HepG2 (cell line): Measurements from ENCODE around the gene GALNT10. TPM values are rescaled to one million over a fixed set of nuclear protein-coding genes. Genes with fewer than 3 reads are reported as not detected.

Experiments
- ATAC-seq: fragments of 200-7000 bp; cut with Tn5 transposase; 3 replicates; pipeline ENCODE4 v1.9.1; 2020; ENCODE audit warnings: mild to moderate bottlenecking, moderate library complexity
- BruUV-seq: library from RNA; stranded (reverse); fragments of 400-500 nt; replicated peaks from 2 replicates; lab custom pipeline; 2021; lab: Mats Ljungman, UMichigan
- CTCF ChIA-PET: fragments of 300-600 bp; formaldehyde crosslinking; extraction: SDS; loops from one replicate; lab custom pipeline; 2021; ENCODE audit warnings: low total read pairs, inconsistent platforms, low intra/inter-chr PET ratio; lab: Yijun Ruan, JAX
- POLR2A ChIA-PET: fragments of 350-600 bp; sonication (Branson Sonifier 250); formaldehyde crosslinking; loops from one replicate; lab custom pipeline; 2020; ENCODE audit warnings: antibody characterized with exemption, inconsistent platforms; lab: Yijun Ruan, JAX
- DNase-seq: peaks from one replicate; pipeline ENCODE4 v3.0.0-alpha.2; 2015; ENCODE audit warnings: low spot score
- FAIRE-seq: peaks from 3 replicates; lab custom pipeline; 2011; peaks lifted over from hg19 to GRCh38; lab: Jason Lieb, UNC
- H2AFZ ChIP-seq: one replicate; pipeline ENCODE4 v1.6.1; 2011; ENCODE audit warnings: low read length, inconsistent platforms
- H3K27ac ChIP-seq: fragments of 300-600 bp; 3 replicates; pipeline ENCODE4 v1.8.0; 2011; ENCODE audit warnings: mixed run types, mild to moderate bottlenecking, mixed read lengths, low read length, inconsistent platforms; ENCODE audit not compliant: insufficient read depth; ENCODE audit errors: extremely low read length
- H3K27me3 ChIP-seq, 2 experiments: fragments of 200-600 bp in 1 of 2; 2 replicates in 1 of 2; 3 replicates in 1 of 2; pipeline versions ENCODE4 v1.6.0 to v1.8.0; 2011; ENCODE audit warnings: low read length in 2 of 2, mild to moderate bottlenecking in 2 of 2, moderate library complexity in 2 of 2, inconsistent platforms in 1 of 2; ENCODE audit not compliant: insufficient read depth in 2 of 2, control insufficient read depth in 1 of 2
- H3K36me3 ChIP-seq, 2 experiments: fragments of 200-600 bp in 1 of 2; replicated peaks in 1 of 2; 2 replicates in 1 of 2; 3 replicates in 1 of 2; pipeline versions ENCODE4 v1.5.1 to v1.8.0; 2011; ENCODE audit warnings: low read length in 2 of 2, inconsistent platforms in 1 of 2; ENCODE audit not compliant: insufficient read depth in 2 of 2, control insufficient read depth in 1 of 2
- H3K4me1 ChIP-seq: 2 replicates; pipeline ENCODE4 v1.5.1; 2012; ENCODE audit warnings: low read length, inconsistent platforms; ENCODE audit not compliant: insufficient read depth
- H3K4me2 ChIP-seq: 2 replicates; pipeline ENCODE4 v1.6.0; 2011; ENCODE audit warnings: low read depth, low read length, inconsistent platforms
- H3K4me3 ChIP-seq, 3 experiments: fragments of 200-600 bp in 1 of 3; sonication (generic), shearing (Covaris generic) in 1 of 3; replicated peaks in 1 of 3; 2 replicates each; pipeline ENCODE4 v1.5.1; 2011 to 2016; ENCODE audit warnings: low read length in 3 of 3, inconsistent platforms in 2 of 3, low read depth in 2 of 3, mild to moderate bottlenecking in 2 of 3, control low read depth in 1 of 3, mixed read lengths in 1 of 3; ENCODE audit not compliant: insufficient read depth in 1 of 3
- H3K79me2 ChIP-seq: one replicate; pipeline ENCODE4 v1.6.1; 2011; ENCODE audit warnings: low read length, inconsistent platforms; ENCODE audit not compliant: insufficient read depth
- H3K9ac ChIP-seq: 2 replicates; pipeline ENCODE4 v1.6.0; 2011; ENCODE audit warnings: mild to moderate bottlenecking, low read depth, low read length, inconsistent platforms; ENCODE audit not compliant: insufficient read depth
- H3K9me3 ChIP-seq: 2 replicates; pipeline ENCODE4 v1.5.1; 2012; ENCODE audit warnings: mild to moderate bottlenecking, low read length
- H4K20me1 ChIP-seq: 2 replicates; pipeline ENCODE4 v1.6.0; 2011; ENCODE audit warnings: inconsistent platforms, mild to moderate bottlenecking, low read length, moderate library complexity; ENCODE audit not compliant: insufficient read depth
- ERF ChIP-seq: IDR thresholded peaks from 2 replicates; pipeline ENCODE4 v1.6.1; 2018; ENCODE audit warnings: missing biosample characterization, missing genetic modification reagents
- FLYWCH1 ChIP-seq: sonication (generic); formaldehyde crosslinking; IDR thresholded peaks from 2 replicates; pipeline ENCODE4 v1.8.1; 2023; ENCODE audit warnings: mild to moderate bottlenecking, missing genetic modification reagents
- MTF1 ChIP-seq: sonication (generic); formaldehyde crosslinking; IDR thresholded peaks from 2 replicates; pipeline ENCODE4 v1.5.0; 2020; ENCODE audit warnings: missing genetic modification reagents
- MYC ChIP-seq: sonication (generic); formaldehyde crosslinking; IDR thresholded peaks from 2 replicates; pipeline ENCODE4 v1.9.0; 2021; ENCODE audit warnings: missing genetic modification reagents, borderline replicate concordance
- ONECUT2 ChIP-seq: sonication (generic); formaldehyde crosslinking; IDR thresholded peaks from 2 replicates; pipeline ENCODE4 v1.4.0; 2020; ENCODE audit warnings: missing genetic modification reagents
- SRSF9 ChIP-seq: fragments of 200-400 bp; formaldehyde crosslinking; IDR thresholded peaks from 2 replicates; pipeline ENCODE4 v1.6.1; 2018; ENCODE audit warnings: borderline replicate concordance, mild to moderate bottlenecking, low read depth, low read length; ENCODE audit not compliant: insufficient read depth, poor library complexity, severe bottlenecking
- ZNF253 ChIP-seq: sonication (generic); formaldehyde crosslinking; IDR thresholded peaks from 2 replicates; pipeline ENCODE4 v1.8.0; 2022; ENCODE audit warnings: mild to moderate bottlenecking, missing genetic modification reagents, borderline replicate concordance
- ZNF317 ChIP-seq: sonication (generic); formaldehyde crosslinking; IDR thresholded peaks from 2 replicates; pipeline ENCODE4 v1.5.0; 2020; ENCODE audit warnings: mild to moderate bottlenecking, missing genetic modification reagents
- ZNF709 ChIP-seq: sonication (generic); formaldehyde crosslinking; IDR thresholded peaks from 2 replicates; pipeline ENCODE4 v1.5.0; 2020; ENCODE audit warnings: mild to moderate bottlenecking, missing genetic modification reagents
- WGBS: methylation state at CpG from one replicate; pipeline ENCODE4 v1.1.6; 2017; ENCODE audit warnings: low lambda C conversion rate; 5-methylcytosine and 5-hydroxymethylcytosine counted together
- in situ Hi-C: cut with HindIII; loops from 2 replicates; pipeline ENCODE4 v1.10.0; 2017; ENCODE audit warnings: low pct_unique_long_range_greater_than_20kb; ENCODE audit not compliant: extremely low pct_ligation_motif_present
- intact Hi-C: fragments of 100-400 bp; cut with micrococcal nuclease; formaldehyde crosslinking; loops from one replicate; pipeline ENCODE4 v1.10.0; 2022; ENCODE audit not compliant: unreplicated experiment
- polyA plus RNA-seq, 8 experiments: library from polyadenylated mRNA; depleted of rRNA in 3 of 8; stranded (reverse) in 7 of 8; unstranded in 1 of 8; fragments of >200 nt; fragmentation: Illumina TruSeq in 4 of 8; extraction: Trizol in 4 of 8; gene quantifications; 2 replicates each; pipeline versions ENCODE4 v1.2.1 to v1.2.3, GENCODE V29; 2011 to 2016; ENCODE audit warnings: low read depth in 4 of 8, missing spikeins in 1 of 8, mixed read lengths in 1 of 8; ENCODE audit not compliant: insufficient read depth in 1 of 8
- total RNA-seq, 5 experiments: library from RNA; depleted of rRNA; stranded (reverse); fragments of >200 nt; fragmentation: Illumina TruSeq; extraction: Trizol; gene quantifications; 2 replicates each; pipeline ENCODE4 v1.2.3, GENCODE V29; 2016; ENCODE audit warnings: low read depth in 1 of 5
- TF ChIP-seq, protein P1 (sequence below): IDR thresholded peaks from 2 replicates; pipeline ENCODE4 v1.6.1; 2012; ENCODE audit warnings: low read depth, low read length, improper control_type of control experiment
- TF ChIP-seq, protein P2 (sequence below): sonication (generic); formaldehyde crosslinking; IDR thresholded peaks from 2 replicates; pipeline ENCODE4 v1.8.0; 2023; ENCODE audit warnings: mild to moderate bottlenecking, missing genetic modification reagents

Gene GALNT10
- total and polyA plus RNA-seq, 2 of the 13 experiments (the other 11 are each of a cell fraction or from before 2014, with no cell fraction given) = 8.1 to 11.2 TPM

DNA sequence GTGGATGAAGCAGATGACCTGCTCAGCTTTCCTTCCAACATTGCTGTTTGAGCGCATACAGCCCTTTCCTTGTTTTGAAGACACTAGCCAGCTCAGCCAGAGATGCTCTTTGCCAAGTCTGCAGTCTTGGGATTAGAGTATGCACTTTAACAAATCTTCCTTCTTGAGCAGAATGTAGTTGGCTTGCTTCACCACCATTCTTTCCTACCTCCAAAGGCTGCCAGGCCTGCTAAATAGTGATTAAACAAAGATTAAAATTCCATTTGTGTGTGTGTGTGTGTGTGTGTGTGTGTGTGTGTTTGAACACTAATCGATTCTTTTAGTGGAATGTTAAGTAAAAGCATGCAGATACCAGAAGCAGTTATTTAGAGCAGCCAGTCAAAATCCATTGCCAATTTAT, 97.6 kb downstream of the GALNT10 start:
- no TSS peak for BruUV-seq
- no peak overlapping the region for H3K9ac ChIP-seq
- POLR2A ChIA-PET = no interaction called here

More for the DNA sequence above, 97.6 kb downstream of the GALNT10 start:
- Histone ChIP-seq H3K4me3 (no peak overlapping the region), H3K27me3 (no peaks in the 10 kb centered on the region), H3K79me2 (no peaks in the 10 kb centered on the region), H3K4me1 (peaks cover 50% of the 10 kb centered on the region), H4K20me1 (no peaks in the 10 kb centered on the region), H3K9me3 (no peaks in the 10 kb centered on the region), H3K27ac (no peak overlapping the region), H3K4me2 (no peak overlapping the region), H3K36me3 (no peaks in the 10 kb centered on the region), H2AFZ (no peak overlapping the region)
- TF ChIP-seq ONECUT2 (CRISPR knock-in tag) (peak; percentile 76), MTF1 (no peak), ZNF709 (CRISPR knock-in tag) (no peak), ERF (CRISPR knock-in tag) (no peak), SRSF9 (no peak), MYC (CRISPR knock-in tag) (no peak), ZNF317 (CRISPR knock-in tag) (no peak), ZNF253 (no peak), FLYWCH1 (no peak)
- TF ChIP-seq, protein P1, sequence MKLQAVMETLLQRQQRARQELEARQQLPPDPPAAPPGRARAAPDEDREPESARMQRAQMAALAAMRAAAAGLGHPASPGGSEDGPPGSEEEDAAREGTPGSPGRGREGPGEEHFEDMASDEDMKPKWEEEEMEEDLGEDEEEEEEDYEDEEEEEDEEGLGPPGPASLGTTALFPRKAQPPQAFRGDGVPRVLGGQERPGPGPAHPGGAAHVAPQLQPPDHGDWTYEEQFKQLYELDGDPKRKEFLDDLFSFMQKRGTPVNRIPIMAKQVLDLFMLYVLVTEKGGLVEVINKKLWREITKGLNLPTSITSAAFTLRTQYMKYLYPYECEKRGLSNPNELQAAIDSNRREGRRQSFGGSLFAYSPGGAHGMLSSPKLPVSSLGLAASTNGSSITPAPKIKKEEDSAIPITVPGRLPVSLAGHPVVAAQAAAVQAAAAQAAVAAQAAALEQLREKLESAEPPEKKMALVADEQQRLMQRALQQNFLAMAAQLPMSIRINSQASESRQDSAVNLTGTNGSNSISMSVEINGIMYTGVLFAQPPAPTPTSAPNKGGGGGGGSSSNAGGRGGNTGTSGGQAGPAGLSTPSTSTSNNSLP = peak; percentile 68
- TF ChIP-seq, protein P2, sequence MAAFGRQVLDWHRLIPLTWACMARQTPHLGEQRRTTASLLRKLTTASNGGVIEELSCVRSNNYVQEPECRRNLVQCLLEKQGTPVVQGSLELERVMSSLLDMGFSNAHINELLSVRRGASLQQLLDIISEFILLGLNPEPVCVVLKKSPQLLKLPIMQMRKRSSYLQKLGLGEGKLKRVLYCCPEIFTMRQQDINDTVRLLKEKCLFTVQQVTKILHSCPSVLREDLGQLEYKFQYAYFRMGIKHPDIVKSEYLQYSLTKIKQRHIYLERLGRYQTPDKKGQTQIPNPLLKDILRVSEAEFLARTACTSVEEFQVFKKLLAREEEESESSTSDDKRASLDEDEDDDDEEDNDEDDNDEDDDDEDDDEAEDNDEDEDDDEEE (CRISPR knock-in tag) = no peak
- FAIRE-seq (peak; percentile 34), ATAC-seq (no peak; the same call in 2 of the 3 replicates), DNase-seq (peak; percentile 16)
- CTCF ChIA-PET = no interaction called here
- WGBS = 57% methylated on average over 2 of the region's 2 CpGs
- intact Hi-C loops = loop anchor here (1.0 to 5.0 kb wide), 2 partner anchors 79 to 120 kb away; no protein-coding TSS in a partner anchor
- in situ Hi-C loops = no loop called here
